HepG2 (cell line): Measurements from ENCODE around the gene SGCG.

Experiments used
- ATF3 ChIP-seq: sonication (generic); formaldehyde crosslinking; IDR thresholded peaks from 2 replicates; pipeline ENCODE4 v1.4.0; 2020; ENCODE audit warnings: missing genetic modification reagents
- BORCS8-MEF2B ChIP-seq: sonication (generic); formaldehyde crosslinking; IDR thresholded peaks from 2 replicates; pipeline ENCODE4 v1.8.0; 2022; ENCODE audit warnings: mild to moderate bottlenecking, missing genetic modification reagents
- FLYWCH1 ChIP-seq: sonication (generic); formaldehyde crosslinking; IDR thresholded peaks from 2 replicates; pipeline ENCODE4 v1.8.1; 2023; ENCODE audit warnings: mild to moderate bottlenecking, missing genetic modification reagents
- FOXP1 ChIP-seq, 2 experiments: fragments of 450-650 bp in 1 of 2; IDR thresholded peaks; 2 replicates each; pipeline ENCODE4 v1.6.1; 2017 to 2018; ENCODE audit warnings: antibody characterized with exemption in 1 of 2
- HDAC2 ChIP-seq: sonication (generic); formaldehyde crosslinking; IDR thresholded peaks from 2 replicates; pipeline ENCODE4 v1.4.0; 2020; ENCODE audit warnings: missing genetic modification reagents
- MAZ ChIP-seq, 2 experiments: sonication (generic) in 1 of 2; formaldehyde crosslinking in 1 of 2; IDR thresholded peaks; 2 replicates each; pipeline versions ENCODE4 v1.5.0 to v1.6.1; 2012 to 2020; ENCODE audit warnings: low read depth in 2 of 2, mild to moderate bottlenecking in 2 of 2, borderline replicate concordance in 1 of 2, improper control_type of control experiment in 1 of 2, low read length in 1 of 2, missing genetic modification reagents in 1 of 2, moderate library complexity in 1 of 2
- NFE2L2 ChIP-seq: fragments of 150-350 bp; IDR thresholded peaks from 2 replicates; pipeline ENCODE4 v1.6.1; 2014; ENCODE audit warnings: low read length
- PBX2 ChIP-seq: IDR thresholded peaks from 2 replicates; pipeline ENCODE4 v1.6.1; 2016; ENCODE audit warnings: control low read depth
- PBX3 ChIP-seq: sonication (generic); formaldehyde crosslinking; IDR thresholded peaks from 2 replicates; pipeline ENCODE4 v1.8.1; 2023; ENCODE audit warnings: missing genetic modification reagents, inconsistent platforms, borderline replicate concordance
- POLR2A ChIP-seq, 2 experiments: IDR thresholded peaks; 2 replicates each; pipeline ENCODE4 v1.6.1; 2011; ENCODE audit warnings: low read depth in 2 of 2, low read length in 2 of 2, mild to moderate bottlenecking in 1 of 2, moderate library complexity in 1 of 2; ENCODE audit not compliant: insufficient read depth in 1 of 2
- REST ChIP-seq, 2 experiments: IDR thresholded peaks; 2 replicates each; pipeline ENCODE4 v1.6.1; 2011 to 2012; ENCODE audit warnings: low read length in 2 of 2, borderline replicate concordance in 1 of 2, low read depth in 1 of 2, mild to moderate bottlenecking in 1 of 2, moderate library complexity in 1 of 2
- ZNF318 ChIP-seq: sonication (generic); formaldehyde crosslinking; IDR thresholded peaks from 2 replicates; pipeline ENCODE4 v1.4.0; 2020; ENCODE audit warnings: mild to moderate bottlenecking, missing genetic modification reagents
- TF ChIP-seq, protein P1 (sequence below): sonication (generic); formaldehyde crosslinking; IDR thresholded peaks from 2 replicates; pipeline ENCODE4 v1.4.0; 2020; ENCODE audit warnings: missing genetic modification reagents
- TF ChIP-seq, protein P2 (sequence below): sonication (generic); formaldehyde crosslinking; IDR thresholded peaks from 2 replicates; pipeline ENCODE4 v1.5.0; 2020; ENCODE audit warnings: mild to moderate bottlenecking, missing genetic modification reagents, moderate library complexity

- no peak for TF ChIP-seq ATF3 (CRISPR knock-in tag)
- no peak for TF ChIP-seq PBX2
- TF ChIP-seq POLR2A (IDR thresholded peaks at IDR 0.05; ENCODE audit: insufficient read depth in 1 of 2, low read depth in 2 of 2, low read length in 2 of 2): no peak
- no peak for TF ChIP-seq BORCS8-MEF2B
- TF ChIP-seq, protein P1, sequence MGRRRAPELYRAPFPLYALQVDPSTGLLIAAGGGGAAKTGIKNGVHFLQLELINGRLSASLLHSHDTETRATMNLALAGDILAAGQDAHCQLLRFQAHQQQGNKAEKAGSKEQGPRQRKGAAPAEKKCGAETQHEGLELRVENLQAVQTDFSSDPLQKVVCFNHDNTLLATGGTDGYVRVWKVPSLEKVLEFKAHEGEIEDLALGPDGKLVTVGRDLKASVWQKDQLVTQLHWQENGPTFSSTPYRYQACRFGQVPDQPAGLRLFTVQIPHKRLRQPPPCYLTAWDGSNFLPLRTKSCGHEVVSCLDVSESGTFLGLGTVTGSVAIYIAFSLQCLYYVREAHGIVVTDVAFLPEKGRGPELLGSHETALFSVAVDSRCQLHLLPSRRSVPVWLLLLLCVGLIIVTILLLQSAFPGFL (CRISPR knock-in tag): no peak
- TF ChIP-seq, protein P2, sequence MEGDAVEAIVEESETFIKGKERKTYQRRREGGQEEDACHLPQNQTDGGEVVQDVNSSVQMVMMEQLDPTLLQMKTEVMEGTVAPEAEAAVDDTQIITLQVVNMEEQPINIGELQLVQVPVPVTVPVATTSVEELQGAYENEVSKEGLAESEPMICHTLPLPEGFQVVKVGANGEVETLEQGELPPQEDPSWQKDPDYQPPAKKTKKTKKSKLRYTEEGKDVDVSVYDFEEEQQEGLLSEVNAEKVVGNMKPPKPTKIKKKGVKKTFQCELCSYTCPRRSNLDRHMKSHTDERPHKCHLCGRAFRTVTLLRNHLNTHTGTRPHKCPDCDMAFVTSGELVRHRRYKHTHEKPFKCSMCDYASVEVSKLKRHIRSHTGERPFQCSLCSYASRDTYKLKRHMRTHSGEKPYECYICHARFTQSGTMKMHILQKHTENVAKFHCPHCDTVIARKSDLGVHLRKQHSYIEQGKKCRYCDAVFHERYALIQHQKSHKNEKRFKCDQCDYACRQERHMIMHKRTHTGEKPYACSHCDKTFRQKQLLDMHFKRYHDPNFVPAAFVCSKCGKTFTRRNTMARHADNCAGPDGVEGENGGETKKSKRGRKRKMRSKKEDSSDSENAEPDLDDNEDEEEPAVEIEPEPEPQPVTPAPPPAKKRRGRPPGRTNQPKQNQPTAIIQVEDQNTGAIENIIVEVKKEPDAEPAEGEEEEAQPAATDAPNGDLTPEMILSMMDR (CRISPR knock-in tag): no peak
- no peak for TF ChIP-seq FOXP1 (IDR thresholded peaks at IDR 0.05)
- TF ChIP-seq FOXP1 (CRISPR knock-in tag; IDR thresholded peaks at IDR 0.05): no peak
- no peak for TF ChIP-seq REST (IDR thresholded peaks at IDR 0.05; ENCODE audit: borderline replicate concordance in 1 of 2, low read depth in 1 of 2, low read length in 2 of 2)
- no peak for TF ChIP-seq PBX3
- no peak for TF ChIP-seq NFE2L2
- TF ChIP-seq FLYWCH1: no peak
- TF ChIP-seq ZNF318: no peak
- no peak for TF ChIP-seq MAZ (IDR thresholded peaks at IDR 0.05; ENCODE audit: borderline replicate concordance, low read depth, low read length)
- no peak for TF ChIP-seq MAZ (CRISPR knock-in tag; IDR thresholded peaks at IDR 0.05; ENCODE audit: low read depth)
- no peak for TF ChIP-seq HDAC2 (CRISPR knock-in tag)
Measured at GRCh38 chr13:23288995-23289394, 108.2 kb downstream of the SGCG start.
